DOHH2 (cell line): Measurements from ENCODE around the gene COG1.

ENCODE experiments used
- H3F3A ChIP-seq: fragments of 200-600 bp; sonication (generic), shearing (Covaris generic); 2 replicates; pipeline ENCODE4 v1.6.0; 2016; ENCODE audit warnings: antibody characterized with exemption, mild to moderate bottlenecking; ENCODE audit not compliant: control insufficient read depth, insufficient read depth
- H3K27ac ChIP-seq: fragments of 200-600 bp; sonication (generic); 2 replicates; pipeline ENCODE4 v1.5.1; 2014; ENCODE audit warnings: low read depth, mild to moderate bottlenecking, low read length, moderate library complexity
- H3K27me3 ChIP-seq: fragments of 200-600 bp; sonication (generic); 2 replicates; pipeline ENCODE4 v1.6.1; 2014; ENCODE audit warnings: mild to moderate bottlenecking, low read length, mixed read lengths; ENCODE audit not compliant: control insufficient read depth
- H3K36me3 ChIP-seq: fragments of 200-600 bp; sonication (generic); 2 replicates; pipeline ENCODE4 v1.6.1; 2014; ENCODE audit warnings: mild to moderate bottlenecking, low read length, moderate library complexity, mixed read lengths; ENCODE audit not compliant: control insufficient read depth
- H3K4me1 ChIP-seq: fragments of 200-600 bp; sonication (generic); 2 replicates; pipeline ENCODE4 v1.6.1; 2014; ENCODE audit warnings: mild to moderate bottlenecking, low read length, mixed read lengths; ENCODE audit not compliant: control insufficient read depth
- H3K4me2 ChIP-seq: fragments of 200-600 bp; sonication (generic); 2 replicates; pipeline ENCODE4 v1.6.0; 2014; ENCODE audit warnings: mild to moderate bottlenecking, low read length, moderate library complexity
- H3K4me3 ChIP-seq: fragments of 200-600 bp; sonication (generic); 2 replicates; pipeline ENCODE4 v1.5.1; 2014; ENCODE audit warnings: mild to moderate bottlenecking, low read length, mixed read lengths
- H3K79me2 ChIP-seq: fragments of 200-600 bp; sonication (generic); 2 replicates; pipeline ENCODE4 v1.6.1; 2014; ENCODE audit warnings: mild to moderate bottlenecking, low read length, mixed read lengths; ENCODE audit not compliant: control insufficient read depth
- H3K9me2 ChIP-seq: fragments of 200-600 bp; sonication (generic); replicated peaks from 2 replicates; pipeline ENCODE4 v1.6.1; 2014; ENCODE audit warnings: mild to moderate bottlenecking, low read length, mixed read lengths; ENCODE audit not compliant: control insufficient read depth
- H3K9me3 ChIP-seq: fragments of 200-600 bp; sonication (generic); 2 replicates; pipeline ENCODE4 v1.6.1; 2014; ENCODE audit warnings: antibody characterized with exemption, low read length, mixed read lengths; ENCODE audit not compliant: control insufficient read depth, insufficient read depth
- H4K20me1 ChIP-seq: fragments of 200-600 bp; sonication (generic); 2 replicates; pipeline ENCODE4 v1.6.0; 2014; ENCODE audit warnings: low read depth, mild to moderate bottlenecking, antibody characterized with exemption, low read length, moderate library complexity; ENCODE audit not compliant: control insufficient read depth, insufficient read depth
- EZH2phosphoT487 ChIP-seq: fragments of 200-600 bp; sonication (generic); IDR thresholded peaks from 2 replicates; pipeline ENCODE4 v1.6.1; 2017; ENCODE audit warnings: borderline replicate concordance, mild to moderate bottlenecking, antibody characterized with exemption, low read length, moderate library complexity, mixed read lengths
- TF ChIP-seq, protein P1 (sequence below): fragments of 200-600 bp; sonication (generic); IDR thresholded peaks from one replicate; pipeline ENCODE4 v1.5.1; 2014; ENCODE audit warnings: antibody characterized with exemption, mild to moderate bottlenecking, low read depth, low read length; ENCODE audit not compliant: poor library complexity, severe bottlenecking

Gene COG1

GRCh38 chr17:73155410-73156165, 37.3 kb upstream of the COG1 start:
- no peak overlapping the region for H3K27ac ChIP-seq

GRCh38 chr17:73156166-73156840, 36.6 kb upstream of the COG1 start:
- Histone ChIP-seq H3K4me2 (no peak overlapping the region), H3K4me1 (peaks cover 7% of the 10 kb centered on the region), H3K27ac (no peak overlapping the region), H3F3A (no peaks in the 10 kb centered on the region), H3K79me2 (no peaks in the 10 kb centered on the region), H3K36me3 (no peaks in the 10 kb centered on the region), H3K9me2 (no peaks in the 10 kb centered on the region), H3K27me3 (peaks cover 20% of the 10 kb centered on the region), H3K9me3 (no peaks in the 10 kb centered on the region), H4K20me1 (no peaks in the 10 kb centered on the region), H3K4me3 (no peak overlapping the region)
- TF ChIP-seq, protein P1, sequence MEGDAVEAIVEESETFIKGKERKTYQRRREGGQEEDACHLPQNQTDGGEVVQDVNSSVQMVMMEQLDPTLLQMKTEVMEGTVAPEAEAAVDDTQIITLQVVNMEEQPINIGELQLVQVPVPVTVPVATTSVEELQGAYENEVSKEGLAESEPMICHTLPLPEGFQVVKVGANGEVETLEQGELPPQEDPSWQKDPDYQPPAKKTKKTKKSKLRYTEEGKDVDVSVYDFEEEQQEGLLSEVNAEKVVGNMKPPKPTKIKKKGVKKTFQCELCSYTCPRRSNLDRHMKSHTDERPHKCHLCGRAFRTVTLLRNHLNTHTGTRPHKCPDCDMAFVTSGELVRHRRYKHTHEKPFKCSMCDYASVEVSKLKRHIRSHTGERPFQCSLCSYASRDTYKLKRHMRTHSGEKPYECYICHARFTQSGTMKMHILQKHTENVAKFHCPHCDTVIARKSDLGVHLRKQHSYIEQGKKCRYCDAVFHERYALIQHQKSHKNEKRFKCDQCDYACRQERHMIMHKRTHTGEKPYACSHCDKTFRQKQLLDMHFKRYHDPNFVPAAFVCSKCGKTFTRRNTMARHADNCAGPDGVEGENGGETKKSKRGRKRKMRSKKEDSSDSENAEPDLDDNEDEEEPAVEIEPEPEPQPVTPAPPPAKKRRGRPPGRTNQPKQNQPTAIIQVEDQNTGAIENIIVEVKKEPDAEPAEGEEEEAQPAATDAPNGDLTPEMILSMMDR = peak; percentile 85
- no peak for TF ChIP-seq EZH2phosphoT487

More at GRCh38 chr17:73155410-73156165, 37.3 kb upstream of the COG1 start:
- no peaks in the 10 kb centered on the region for H3K9me2 ChIP-seq
- no peak overlapping the region for H3K4me3 ChIP-seq
- peaks cover 21% of the 10 kb centered on the region for H3K27me3 ChIP-seq
- H4K20me1 ChIP-seq = no peaks in the 10 kb centered on the region
- no peaks in the 10 kb centered on the region for H3K79me2 ChIP-seq
- H3K36me3 ChIP-seq = no peaks in the 10 kb centered on the region
- TF ChIP-seq EZH2phosphoT487 = no peak
- TF ChIP-seq, protein P1 = no peak
- H3F3A ChIP-seq = no peaks in the 10 kb centered on the region
- H3K4me2 ChIP-seq = no peak overlapping the region
- H3K4me1 ChIP-seq = peaks cover 7% of the 10 kb centered on the region
- H3K9me3 ChIP-seq = no peaks in the 10 kb centered on the region

- H3F3A ChIP-seq = no peaks in the 10 kb centered on the region
- H3K27ac ChIP-seq = no peak overlapping the region
- H4K20me1 ChIP-seq = no peaks in the 10 kb centered on the region
- peaks cover 20% of the 10 kb centered on the region for H3K27me3 ChIP-seq
- H3K9me3 ChIP-seq = no peaks in the 10 kb centered on the region
- peaks cover 6% of the 10 kb centered on the region for H3K4me1 ChIP-seq
- no peak overlapping the region for H3K4me3 ChIP-seq
- TF ChIP-seq EZH2phosphoT487 = no peak
- TF ChIP-seq, protein P1 = no peak
- no peak overlapping the region for H3K4me2 ChIP-seq
- H3K79me2 ChIP-seq = no peaks in the 10 kb centered on the region
- H3K36me3 ChIP-seq = no peaks in the 10 kb centered on the region
- H3K9me2 ChIP-seq = no peaks in the 10 kb centered on the region
These were observed 35.9 kb upstream of the COG1 start for GRCh38 chr17:73156887-73157520.
